Anterior cingulate cortex (tissue), 58 donors: ENCODE data around the gene TMIE.
A peak's percentile ranks its signal among the peaks of the same experiment; 100 is the strongest.

Experiments
- DNase-seq, 58 donors: peaks; one replicate each; lab custom pipeline; 2025; lab: John Stamatoyannopoulos, UW

The TMIE gene

DNA sequence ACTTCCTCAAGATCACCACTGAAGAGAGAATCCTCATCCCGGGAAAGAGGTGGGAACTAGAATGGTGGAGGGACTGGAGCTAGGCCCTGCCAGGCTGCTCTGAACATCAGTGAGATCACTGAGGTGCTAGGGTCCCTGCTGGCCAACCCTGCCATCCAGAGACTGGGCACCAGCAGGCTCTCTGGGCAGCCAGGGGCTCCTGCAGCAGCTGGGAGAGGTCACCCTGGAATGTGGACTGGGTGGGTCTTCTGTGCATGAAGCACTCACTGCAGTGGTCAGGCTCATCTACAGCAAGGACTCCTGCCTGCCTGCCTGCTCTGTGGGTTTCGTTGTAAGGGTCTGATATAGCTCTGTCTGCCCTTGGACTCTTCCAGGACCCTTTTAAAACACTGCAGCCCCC, 32.6 kb upstream of the TMIE start:
- no peak for DNase-seq

- DNase-seq: peak in 1 of 58 donors; percentile 25
These were observed 31.8 kb upstream of the TMIE start for GRCh38 chr3:46669191-46669999.

DNA sequence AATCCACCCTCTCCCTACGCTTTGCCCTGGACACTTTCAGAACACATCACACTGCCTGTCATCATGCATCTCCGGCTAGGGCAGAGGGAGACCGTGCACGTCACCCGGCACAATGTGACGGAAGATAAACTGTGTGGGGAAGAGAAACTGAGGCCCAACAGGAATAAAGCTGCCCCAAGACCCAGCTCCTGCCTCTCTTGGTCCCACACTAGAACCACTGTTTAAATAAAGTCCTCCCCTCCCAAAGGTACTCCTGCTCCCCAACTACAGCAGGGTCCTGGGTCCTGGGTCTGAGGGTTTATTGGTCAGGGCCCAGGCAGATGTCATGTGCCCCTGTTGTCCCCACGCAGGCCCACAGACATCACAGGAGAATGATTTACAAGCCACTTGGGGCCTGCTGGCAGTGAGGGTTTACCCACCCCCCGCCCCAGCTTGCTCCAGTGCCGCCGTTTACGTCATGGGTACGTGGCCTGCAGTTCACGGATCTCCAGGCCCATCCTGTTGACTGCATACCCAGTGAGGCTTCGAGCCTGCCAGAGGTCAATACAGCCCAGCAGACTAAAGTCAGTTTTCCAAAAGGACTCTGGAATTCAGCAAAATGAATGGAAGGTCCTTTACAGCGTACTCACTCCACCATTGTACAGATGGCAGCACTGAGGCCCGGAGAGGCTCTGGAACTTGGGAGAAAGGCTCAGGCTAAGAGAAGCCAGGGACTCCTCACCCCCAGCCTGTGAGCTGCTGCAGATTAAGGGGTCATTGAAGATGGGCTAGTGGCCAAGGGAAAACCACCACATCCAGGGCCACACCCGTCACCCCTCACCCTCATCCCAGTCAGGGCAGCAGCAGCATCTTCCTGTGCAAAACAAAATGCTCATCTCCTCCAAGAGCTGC, 30.9 kb upstream of the TMIE start:
- DNase-seq: no peak

DNA sequence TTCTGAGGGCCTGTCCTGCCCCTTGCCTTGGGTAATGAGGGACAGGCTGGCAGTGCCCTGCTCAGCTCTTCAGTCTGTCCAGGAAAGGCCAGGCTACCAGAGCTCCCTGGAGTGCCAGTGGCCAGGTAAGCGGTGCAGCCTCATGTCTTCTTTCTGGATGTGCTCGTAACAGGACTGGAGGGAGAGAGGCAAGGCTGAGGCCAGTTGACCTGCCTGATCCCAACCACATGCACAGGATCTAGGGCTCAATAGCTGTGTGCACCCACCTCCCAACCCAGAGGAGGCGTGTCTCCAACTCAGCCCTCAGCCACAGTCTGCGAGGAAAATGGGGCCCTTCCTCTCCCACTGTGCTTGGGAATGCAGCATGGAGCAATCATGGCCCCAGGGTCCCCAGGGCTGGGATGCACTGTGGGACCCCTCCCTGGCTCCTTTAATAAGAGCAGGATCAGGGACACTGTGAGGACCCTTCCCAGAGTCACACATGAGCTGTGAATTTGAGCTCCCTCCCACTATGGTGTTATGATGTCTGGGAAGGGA, 30.2 kb upstream of the TMIE start:
- no peak for DNase-seq

GRCh38 chr3:46671541-46672348, 29.4 kb upstream of the TMIE start:
- no peak for DNase-seq

- DNase-seq: no peak
These were observed 28.9 kb upstream of the TMIE start for GRCh38 chr3:46672349-46672695.

DNA sequence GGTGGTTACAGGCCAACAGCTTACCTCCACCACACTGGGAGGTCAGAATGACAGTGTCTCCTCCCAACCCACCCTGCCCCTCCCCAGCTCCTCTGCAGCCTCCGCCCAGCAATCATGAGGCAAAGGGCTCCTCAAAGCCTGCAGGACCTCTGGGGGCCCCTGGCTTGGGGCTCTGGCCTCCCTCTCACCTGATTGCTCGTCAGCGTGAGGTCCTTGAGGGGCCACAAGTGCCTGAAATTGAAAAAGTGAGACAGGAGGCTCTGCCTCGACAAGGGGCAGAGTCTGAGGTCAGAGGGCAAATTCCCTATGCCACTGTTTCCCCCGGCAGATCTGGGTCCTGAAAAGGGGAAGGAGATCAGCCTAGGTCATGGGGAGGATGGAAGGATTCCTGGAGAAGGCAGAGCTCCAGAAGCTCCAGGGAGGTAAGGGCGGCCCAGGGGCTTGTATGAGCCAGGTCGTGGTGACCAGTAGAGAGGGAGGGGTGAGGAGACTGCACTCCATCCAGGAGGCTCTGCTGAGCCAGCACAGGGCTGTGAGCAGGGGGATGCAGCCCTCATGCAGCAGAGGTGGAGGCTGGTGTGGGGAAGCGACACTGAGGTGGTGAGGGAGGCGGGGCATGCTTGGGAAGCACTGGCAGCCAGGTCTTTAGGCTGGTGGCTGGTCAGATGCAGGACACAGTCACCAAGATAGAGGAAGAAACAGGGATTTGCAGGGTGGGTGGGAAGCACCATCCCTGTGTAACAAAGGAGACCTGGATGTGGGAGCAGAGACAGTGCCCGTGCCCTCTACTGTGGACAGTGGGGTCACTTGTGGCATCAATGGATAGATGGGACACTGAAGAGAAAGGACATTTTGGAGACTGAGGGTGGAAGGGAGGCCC, 27.8 kb upstream of the TMIE start:
- DNase-seq: no peak

DNA sequence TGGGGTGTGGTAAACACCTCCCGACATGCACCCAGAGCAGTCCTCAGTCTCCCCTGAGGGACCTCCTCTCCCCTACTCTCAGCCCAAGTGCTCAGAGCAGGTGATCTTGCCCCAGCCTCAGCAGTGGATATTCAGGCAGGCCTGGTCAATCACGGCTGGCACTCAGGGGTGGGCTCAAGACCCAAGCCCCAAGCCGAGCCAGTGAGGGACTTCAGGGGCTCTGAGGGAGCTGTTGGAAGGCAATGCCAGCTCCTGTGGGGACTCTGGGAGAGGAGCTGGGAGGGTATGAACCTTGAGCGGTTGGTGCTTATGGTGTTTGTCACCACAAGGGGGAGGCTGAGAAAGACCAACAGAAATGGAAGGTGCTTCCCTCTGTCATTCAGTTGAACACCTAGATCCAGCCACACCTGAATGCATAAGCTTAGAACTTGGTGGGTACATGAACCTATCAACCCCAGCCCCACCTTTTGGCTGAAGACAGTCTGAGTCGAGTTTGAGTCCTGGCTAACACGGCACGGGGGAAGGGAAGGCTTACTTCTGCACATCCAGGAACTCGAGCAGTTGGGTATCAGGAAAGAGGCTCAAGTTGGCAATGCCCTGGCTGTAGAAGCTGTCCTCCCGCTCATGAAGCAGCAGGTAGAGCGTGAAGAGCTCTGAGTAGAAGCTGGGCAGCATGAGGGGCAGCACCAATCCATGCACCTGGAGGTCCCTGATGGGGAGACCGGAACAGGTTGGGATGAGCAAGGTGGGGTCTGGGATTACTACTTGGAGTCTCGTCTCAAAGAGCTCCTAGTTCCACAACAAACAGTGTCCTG, 27.0 kb upstream of the TMIE start:
- no peak for DNase-seq

DNA sequence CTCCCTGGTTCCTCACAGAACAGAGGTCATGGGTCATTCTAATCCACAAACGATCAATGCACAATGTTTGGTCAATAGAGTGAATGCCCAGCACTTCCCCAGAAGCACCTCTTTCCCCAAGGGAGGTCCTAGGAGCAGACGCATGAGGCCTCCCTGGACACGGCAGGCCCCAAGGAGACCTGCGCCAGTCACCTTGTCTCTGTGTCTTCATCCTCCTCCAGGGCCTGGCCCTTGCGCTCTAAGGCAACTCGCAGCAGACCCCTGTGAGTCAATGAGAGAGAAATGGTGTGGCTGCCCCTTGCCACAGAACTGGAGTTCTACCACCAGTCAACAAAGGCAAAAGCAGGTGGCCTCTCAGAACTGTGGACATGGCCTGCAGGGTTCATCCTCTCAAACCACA, 25.8 kb upstream of the TMIE start:
- DNase-seq: no peak

GRCh38 chr3:46675843-46676567, 25.2 kb upstream of the TMIE start:
- DNase-seq: peak in 17 of 58 donors; percentile 9 to 56 (median 27)

GRCh38 chr3:46676601-46677410, 24.4 kb upstream of the TMIE start:
- no peak for DNase-seq

DNA sequence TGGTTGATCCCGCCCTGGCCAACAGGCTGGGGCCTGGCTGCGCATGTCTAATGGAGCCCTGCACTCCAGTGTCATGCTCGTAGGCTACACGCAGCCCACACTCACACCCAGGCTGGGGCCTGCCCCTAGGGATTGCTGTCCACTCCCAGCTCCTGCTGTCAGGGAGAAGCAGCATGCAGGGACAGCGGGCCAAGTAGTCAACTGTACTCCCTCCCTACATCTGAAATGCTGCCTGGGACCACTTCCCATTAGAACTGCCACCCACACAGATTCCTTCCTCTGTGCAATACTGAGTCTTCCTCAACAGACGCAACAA, 23.8 kb upstream of the TMIE start:
- DNase-seq: no peak

GRCh38 chr3:46678280-46678679, 22.9 kb upstream of the TMIE start:
- no peak for DNase-seq

- no peak for DNase-seq
These were observed 21.5 kb upstream of the TMIE start for GRCh38 chr3:46679681-46680080.

- DNase-seq: no peak
These were observed 20.8 kb upstream of the TMIE start for GRCh38 chr3:46680298-46680826.

DNA sequence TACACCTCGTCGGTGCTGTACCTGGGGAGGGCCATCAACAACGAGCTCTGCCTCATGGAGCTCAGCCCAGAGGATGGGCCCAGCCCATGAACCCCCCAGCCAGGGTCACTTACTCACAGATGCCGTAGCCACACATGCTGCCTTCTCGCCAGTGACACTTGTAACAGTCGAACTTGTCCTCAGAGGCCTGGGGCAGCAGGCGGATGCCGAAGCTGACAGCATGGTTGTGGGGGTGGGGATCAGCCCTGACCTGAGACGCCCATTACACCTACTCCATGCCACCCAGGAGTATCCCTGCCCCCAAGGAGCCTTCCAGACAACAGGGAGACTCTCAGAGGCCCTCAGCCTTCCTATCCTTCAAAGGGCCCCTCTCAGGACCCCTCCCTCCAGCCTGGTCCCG, 19.8 kb upstream of the TMIE start:
- no peak for DNase-seq

DNA sequence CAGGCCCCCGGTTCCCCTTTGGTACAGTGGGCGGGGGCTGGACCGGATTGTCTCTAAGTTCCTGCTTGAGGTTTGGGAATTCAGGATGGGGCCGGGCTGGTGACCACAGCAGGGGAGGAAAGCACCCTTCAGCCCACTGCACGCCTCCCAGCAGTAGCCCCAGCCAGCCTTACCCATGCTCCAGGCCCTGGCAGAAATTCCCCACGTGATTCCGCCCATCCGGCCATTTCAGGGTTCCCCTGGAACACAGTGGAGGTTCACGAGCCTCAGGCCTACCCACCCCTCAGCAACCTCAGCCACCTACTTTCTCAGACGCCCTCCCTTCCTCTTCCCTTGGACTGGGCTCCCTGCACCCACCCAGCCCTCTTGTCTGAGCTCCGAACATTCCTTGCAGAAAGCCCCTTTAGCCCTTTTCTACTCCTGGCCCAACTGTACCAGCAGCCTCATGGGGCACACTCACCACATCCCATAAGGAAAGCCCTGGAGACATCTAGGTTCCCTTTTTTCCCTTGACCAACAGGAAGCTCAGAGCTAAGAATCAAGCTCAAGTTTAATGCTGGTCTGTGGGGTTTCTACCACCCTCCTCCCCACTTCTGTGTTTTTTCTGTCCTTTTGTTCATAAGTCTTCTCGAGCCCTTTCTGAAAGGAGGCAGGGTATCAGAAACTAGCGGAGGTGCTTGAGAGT, 19.2 kb upstream of the TMIE start:
- no peak for DNase-seq
